D341Med (cell line): Measurements from ENCODE around the gene CD300LF.

Experiments used
- DNase-seq: peaks from one replicate; pipeline ENCODE4 v3.0.0; 2012; ENCODE audit warnings: low spot score

Gene CD300LF

GRCh38 chr17:74712756-74713155, at the start of gene CD300LF:
TSS of gene CD300LF (minus strand) at chr17:74712923. CDS start at chr17:74712866, 57 bp downstream.
- no peak for DNase-seq

DNA sequence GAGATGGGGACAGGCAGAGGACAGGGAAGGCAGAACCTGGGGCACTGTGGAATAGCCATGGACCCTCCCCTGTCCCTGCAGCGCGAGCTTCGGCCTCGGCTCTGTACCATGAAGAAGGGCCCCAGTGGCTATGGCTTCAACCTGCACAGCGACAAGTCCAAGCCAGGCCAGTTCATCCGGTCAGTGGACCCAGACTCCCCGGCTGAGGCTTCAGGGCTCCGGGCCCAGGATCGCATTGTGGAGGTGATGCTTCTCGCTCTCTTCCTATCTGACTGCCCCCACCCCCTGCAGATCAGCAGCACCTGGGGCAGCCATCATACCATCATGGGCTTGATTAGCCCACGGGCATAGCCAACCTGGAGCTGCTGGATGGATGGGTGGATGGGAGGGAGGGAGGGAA, 49.2 kb upstream of the CD300LF start:
- DNase-seq, result no peak

GRCh38 chr17:74761419-74761818, 48.7 kb upstream of the CD300LF start:
- no peak for DNase-seq

- peak; percentile 92 for DNase-seq
These were observed 47.8 kb upstream of the CD300LF start for GRCh38 chr17:74760404-74761105.

DNA sequence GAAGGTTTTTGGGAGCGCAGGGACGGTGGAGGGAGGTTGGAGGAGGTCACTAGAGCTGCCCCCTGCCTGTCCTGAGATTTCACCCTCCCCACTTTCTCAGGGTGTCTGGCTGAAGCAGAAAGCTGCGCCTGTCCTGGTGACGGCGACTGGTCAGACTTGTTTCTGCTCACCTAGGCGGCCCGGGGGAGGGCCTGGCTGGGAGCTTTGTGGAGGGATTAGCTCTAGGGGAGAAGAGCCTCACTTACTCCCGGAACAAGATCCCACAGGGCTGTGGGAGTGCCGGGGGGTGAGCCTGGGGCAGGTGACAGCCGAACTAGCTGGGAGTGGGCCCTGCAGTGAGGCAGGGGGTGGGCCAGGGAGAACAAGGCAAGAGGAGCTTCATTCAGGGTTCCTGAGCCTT, 47.2 kb upstream of the CD300LF start:
- peak; percentile 86 for DNase-seq

GRCh38 chr17:74759243-74759801, 46.6 kb upstream of the CD300LF start:
- DNase-seq, result peak; percentile 51

GRCh38 chr17:74758848-74759168, 46.1 kb upstream of the CD300LF start:
- DNase-seq, result peak; percentile 91

DNA sequence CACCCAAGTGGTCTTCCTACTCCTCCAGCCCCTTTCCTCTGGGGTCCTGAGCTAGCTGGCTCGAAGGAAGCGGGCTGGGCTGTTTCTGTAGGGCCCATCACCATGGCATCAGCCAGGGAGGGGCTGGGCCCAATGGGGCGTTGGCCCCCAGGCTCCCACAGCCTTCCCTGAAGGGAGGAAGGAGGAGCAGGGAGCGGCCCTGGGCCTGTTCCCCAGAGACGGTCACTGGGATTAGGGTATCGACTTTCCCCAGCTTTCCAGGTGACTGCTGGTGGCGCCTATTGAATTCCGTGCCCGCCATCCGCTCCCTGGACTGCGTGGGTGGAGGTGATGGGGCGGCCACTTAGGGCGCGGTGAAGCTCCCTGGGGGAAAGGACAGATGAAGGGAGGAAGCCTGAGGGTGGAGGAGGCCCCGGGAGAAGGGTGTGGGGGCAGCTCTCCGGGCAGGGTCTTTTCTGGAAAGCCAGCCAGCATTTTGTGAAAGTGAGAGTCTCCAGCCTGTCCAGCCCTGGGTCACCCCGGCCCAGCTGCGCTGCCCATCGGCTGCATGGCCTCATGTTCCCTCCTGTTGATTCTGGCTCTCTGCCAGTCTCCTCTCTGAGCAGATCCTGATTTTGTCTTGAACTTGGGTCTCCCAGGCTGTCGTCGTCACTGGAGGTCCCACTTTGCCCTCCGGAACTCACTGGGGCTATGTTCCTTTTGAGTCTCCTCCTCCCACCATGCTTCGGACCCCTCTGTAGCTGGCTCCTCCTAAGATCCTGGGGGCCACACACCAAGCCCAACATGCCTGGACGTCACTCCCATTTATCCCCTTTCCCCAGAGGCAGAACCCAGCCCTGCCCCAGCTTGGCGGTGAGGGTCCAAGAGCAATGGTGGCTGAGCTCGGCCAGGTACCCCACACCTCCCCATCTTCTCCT, 45.5 kb upstream of the CD300LF start:
- peak; percentile 74 for DNase-seq

DNA sequence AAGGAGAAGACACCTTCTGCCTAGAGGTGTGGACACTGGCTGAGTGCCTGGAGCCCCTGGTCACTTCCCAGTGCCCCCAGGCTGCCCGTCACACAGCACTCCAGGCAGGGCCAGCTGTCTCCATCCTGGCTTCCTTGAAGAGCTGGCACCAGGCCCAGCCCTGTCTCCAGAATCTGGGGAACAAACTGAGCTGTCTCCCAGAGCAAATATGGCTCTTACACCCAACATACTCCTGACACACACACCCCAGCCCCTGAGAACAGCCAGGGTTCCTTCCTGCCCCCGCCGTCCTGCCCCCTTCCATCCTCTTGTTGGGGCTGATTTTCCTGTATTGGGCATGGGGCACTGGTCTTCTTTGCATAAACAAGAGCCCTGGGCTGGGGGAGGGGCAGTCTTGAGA, 44.8 kb upstream of the CD300LF start:
- peak; percentile 66 for DNase-seq

GRCh38 chr17:74756891-74757290, 44.2 kb upstream of the CD300LF start:
- DNase-seq, result no peak

DNA sequence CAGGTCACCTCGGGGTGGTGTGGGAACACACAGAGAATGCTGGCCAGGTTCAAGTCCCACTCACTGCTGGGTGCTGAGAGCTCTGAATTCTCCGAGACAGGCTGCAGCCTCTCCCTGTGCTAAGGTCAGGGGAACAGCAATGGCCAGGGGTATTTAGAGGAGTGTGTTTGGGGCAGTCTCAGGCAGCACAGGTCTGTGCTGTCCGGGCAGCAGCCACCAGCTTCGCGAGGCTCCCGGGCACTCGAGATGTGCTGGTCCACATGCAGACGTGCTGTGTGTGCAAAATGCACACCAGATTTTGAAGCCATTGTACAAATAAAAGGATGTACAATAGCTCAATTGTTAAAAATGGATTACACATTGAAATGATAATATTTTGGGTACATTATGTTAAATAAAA, 42.8 kb upstream of the CD300LF start:
- DNase-seq, result no peak

- no peak for DNase-seq
These were observed 42.1 kb upstream of the CD300LF start for GRCh38 chr17:74754832-74755231.

GRCh38 chr17:74752822-74753401, 40.2 kb upstream of the CD300LF start:
- DNase-seq, result no peak

GRCh38 chr17:74752415-74752814, 39.7 kb upstream of the CD300LF start:
- DNase-seq, result no peak

DNA sequence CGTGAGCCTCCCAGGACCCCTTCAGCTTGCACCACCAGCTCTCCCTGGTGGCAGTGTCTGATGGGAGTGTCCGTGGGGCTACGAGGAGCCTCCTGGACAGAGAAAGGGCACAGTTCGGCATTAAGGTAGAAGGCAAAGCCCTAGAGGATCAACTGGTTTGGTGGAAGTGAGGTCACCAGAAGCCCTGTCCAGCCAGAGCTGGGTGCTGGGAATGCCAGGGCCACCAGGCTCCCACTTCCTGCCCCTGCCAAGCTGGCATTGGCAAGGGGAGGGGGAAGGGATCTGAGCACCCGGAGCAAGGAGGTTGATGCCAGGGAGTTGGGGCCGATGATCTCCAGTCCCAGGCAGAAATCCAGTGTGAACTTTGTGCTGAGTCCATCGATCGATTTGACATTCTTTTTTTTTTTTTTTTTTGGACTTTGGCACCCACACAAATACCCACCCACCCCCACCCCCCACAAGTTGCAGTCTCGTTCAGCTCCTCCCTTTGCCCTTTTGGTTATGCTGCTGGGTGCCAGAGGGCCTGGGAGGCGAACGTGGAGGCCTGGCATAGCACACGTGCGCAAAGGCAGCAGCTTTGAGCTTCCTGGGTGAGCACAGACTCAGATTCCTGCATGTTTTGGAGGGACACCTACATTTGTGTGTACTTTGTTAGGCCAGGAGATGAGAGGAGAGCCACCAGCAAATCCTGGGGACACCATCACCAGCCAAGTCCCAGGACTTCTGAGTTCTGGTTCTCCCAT, 37.8 kb upstream of the CD300LF start:
- DNase-seq, result no peak

DNA sequence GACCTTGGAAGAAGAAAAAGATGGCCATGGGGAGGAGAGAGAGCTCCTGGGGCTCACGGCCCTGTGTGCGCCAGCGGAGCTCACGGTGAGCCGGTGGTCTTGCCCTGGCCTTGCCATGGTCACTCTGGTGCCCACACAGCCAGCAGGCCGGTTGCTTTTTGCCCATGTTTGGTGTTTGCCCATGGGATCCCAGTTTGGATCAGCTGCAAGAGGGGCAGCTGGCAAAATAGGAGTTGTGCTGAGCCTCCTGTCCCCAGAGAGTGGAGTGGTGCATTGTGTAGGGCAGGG, 37.3 kb upstream of the CD300LF start:
- DNase-seq, result no peak

DNA sequence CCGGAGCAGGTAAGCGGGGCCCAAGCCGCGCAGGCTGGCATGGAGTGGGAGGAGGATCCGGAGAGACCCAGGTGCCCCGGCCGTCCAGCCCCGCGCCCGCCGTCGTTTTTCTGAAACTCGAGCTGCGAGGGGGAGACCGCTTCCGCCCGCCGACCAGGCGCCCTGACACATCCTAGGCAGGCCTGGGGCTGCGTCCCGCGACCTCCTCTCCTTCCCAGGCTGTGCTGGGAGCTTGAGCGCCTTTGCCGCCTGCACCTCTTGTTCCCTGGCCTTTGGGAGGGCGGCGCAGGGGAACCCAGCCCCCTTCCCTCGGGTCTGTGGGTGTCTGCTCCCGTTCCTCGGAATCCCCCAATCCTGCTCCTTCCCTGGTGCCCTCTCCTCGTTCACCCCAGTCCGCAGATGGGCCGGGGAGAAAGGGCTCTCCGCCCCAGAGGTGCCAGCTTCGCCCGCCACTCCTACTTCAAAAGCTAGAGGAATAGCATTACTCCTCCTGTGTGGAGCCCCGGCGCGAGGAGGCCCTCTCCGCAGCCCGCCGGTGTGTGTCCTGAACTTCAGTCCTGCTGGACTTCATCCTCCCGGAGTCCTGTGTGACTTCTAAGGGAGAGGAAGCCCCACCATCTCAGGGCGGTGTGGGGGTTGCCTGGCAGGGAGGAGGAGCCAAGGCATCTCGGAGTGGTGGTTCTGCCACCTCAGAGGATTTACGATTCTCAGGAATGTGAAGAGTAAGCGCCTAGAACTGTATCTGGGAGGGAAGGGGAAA, 36.7 kb upstream of the CD300LF start:
- no peak for DNase-seq

- DNase-seq, result peak; percentile 100
These were observed 36.0 kb upstream of the CD300LF start, which contains the start of gene NHERF1 for GRCh38 chr17:74748529-74749278. TSS of gene NHERF1 (plus strand) at chr17:74748628. CDS start at chr17:74748847, 219 bp downstream.

GRCh38 chr17:74748279-74748528, 35.5 kb upstream of the CD300LF start:
- DNase-seq, result no peak

DNA sequence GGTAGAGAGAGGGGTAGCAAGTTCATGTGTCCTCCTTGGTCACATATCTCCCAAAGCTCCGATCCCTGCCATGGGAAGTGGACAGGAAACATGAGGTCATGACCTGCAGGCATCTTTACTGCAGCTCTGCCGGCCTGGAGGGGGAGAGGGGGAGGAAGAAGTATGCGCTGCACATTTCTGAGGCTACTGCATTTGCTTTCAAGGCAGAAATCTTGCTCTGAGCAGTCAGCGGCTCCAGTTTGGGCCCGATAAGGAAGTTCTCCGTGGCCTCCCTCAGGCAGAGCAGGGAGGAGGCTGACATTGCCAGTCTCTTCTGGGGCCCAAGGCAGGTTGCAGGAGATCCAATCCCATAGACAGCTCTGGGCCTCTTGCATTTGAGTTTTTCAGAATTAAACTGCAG, 34.2 kb upstream of the CD300LF start:
- no peak for DNase-seq

GRCh38 chr17:74746376-74746775, 33.7 kb upstream of the CD300LF start:
- DNase-seq, result no peak
